Measurements from ENCODE around the gene C16orf90. TPM values are rescaled to one million over a fixed set of nuclear protein-coding genes. Genes with fewer than 3 reads are reported as not detected.

C16orf90 gene
- total RNA-seq (2022; extraction: Qiagen RNA extraction) = not detected in 5 replicates

GRCh38 chr16:3495176-3495575 lies at the start of gene C16orf90:
Gene C16orf90 (minus strand): TSS chr16:3495489. CDS start chr16:3495421, 68 bp downstream.

Other genes with a start within 250 kb of the C16orf90 start
- gene MEFV, start 238.9 kb downstream of the C16orf90 start, total RNA-seq (2022; extraction: Qiagen RNA extraction) = 0.03 to 0.07 TPM (median 0.07 TPM) in 3 of 5 replicates, not detected in the others
- 33.5 to 40.1 TPM (median 37.6 TPM) in 5 replicates for gene ZNF263, start 212.0 kb downstream of the C16orf90 start, total RNA-seq (2022; extraction: Qiagen RNA extraction)
- 0.80 to 2.0 TPM (median 1.4 TPM) in 5 replicates for gene TIGD7, start 190.1 kb downstream of the C16orf90 start, total RNA-seq (2022; extraction: Qiagen RNA extraction)
- gene ZNF75A, start 190.0 kb downstream of the C16orf90 start, total RNA-seq (2022; extraction: Qiagen RNA extraction) = 9.7 to 11.9 TPM (median 9.9 TPM) in 5 replicates
- gene OR2C1, start 139.6 kb downstream of the C16orf90 start, total RNA-seq (2022; extraction: Qiagen RNA extraction) = not detected in 5 replicates
- 11.5 to 16.5 TPM (median 15.6 TPM) in 5 replicates for gene ZSCAN32, start 94.5 kb downstream of the C16orf90 start, total RNA-seq (2022; extraction: Qiagen RNA extraction)
- gene ZNF174, start 94.3 kb downstream of the C16orf90 start, total RNA-seq (2022; extraction: Qiagen RNA extraction) = 11.8 to 13.7 TPM (median 13.3 TPM) in 5 replicates
- 0.90 to 1.4 TPM (median 1.1 TPM) in 5 replicates for gene ZNF597, start 52.0 kb downstream of the C16orf90 start, total RNA-seq (2022; extraction: Qiagen RNA extraction)
- gene NAA60, start 51.8 kb downstream of the C16orf90 start, total RNA-seq (2022; extraction: Qiagen RNA extraction) = 40.2 to 59.7 TPM (median 55.5 TPM) in 5 replicates
- gene CLUAP1, start 5.5 kb upstream of the C16orf90 start, total RNA-seq (2022; extraction: Qiagen RNA extraction) = 19.0 to 24.2 TPM (median 20.4 TPM) in 5 replicates
- 0.01 to 0.05 TPM (median 0.02 TPM) in 4 of 5 replicates, not detected in the other for gene NLRC3, start 81.9 kb upstream of the C16orf90 start, total RNA-seq (2022; extraction: Qiagen RNA extraction)
- gene SLX4, start 116.1 kb upstream of the C16orf90 start, total RNA-seq (2022; extraction: Qiagen RNA extraction) = 3.4 to 6.6 TPM (median 5.8 TPM) in 5 replicates
- gene DNASE1, start 159.2 kb upstream of the C16orf90 start, total RNA-seq (2022; extraction: Qiagen RNA extraction) = 1.6 to 4.2 TPM (median 3.9 TPM) in 5 replicates
- 104 to 143 TPM (median 140 TPM) in 5 replicates for gene TRAP1, start 222.0 kb upstream of the C16orf90 start, total RNA-seq (2022; extraction: Qiagen RNA extraction)

Measured in A549 treated with dexamethasone at 1 μM for 4 hours (cell line).